Stomach (tissue), 9 donors: ENCODE data around the gene TOR4A. TPM values are rescaled to one million over a fixed set of nuclear protein-coding genes. Genes with fewer than 3 reads are reported as not detected.

Source experiments
- DNase-seq, 2 donors: peaks; one replicate each; pipeline versions ENCODE4 v3.0.0 to v3.0.0-alpha.2; 2013 to 2019
- H3K27ac ChIP-seq, 5 donors: fragments of 200-600 bp in 4 of 5; sonication (generic) in 4 of 5; one replicate each; pipeline ENCODE4 v1.5.1; 2013 to 2019; ENCODE audit warnings: mild to moderate bottlenecking in 1 of 5, moderate library complexity in 1 of 5
- H3K27me3 ChIP-seq, 3 donors: fragments of 200-600 bp; sonication (generic); one replicate each; pipeline ENCODE4 v1.5.1; 2017 to 2019; ENCODE audit warnings: mixed run types in 1 of 3
- H3K36me3 ChIP-seq, 4 donors: fragments of 200-600 bp; sonication (generic); 1 replicate in 3 of 4; 2 replicates in 1 of 4; pipeline ENCODE4 v1.5.1; 2016 to 2019
- H3K4me1 ChIP-seq, 4 donors: fragments of 200-600 bp; sonication (generic); one replicate each; pipeline ENCODE4 v1.5.1; 2016 to 2019
- H3K4me3 ChIP-seq, 4 donors: fragments of 200-600 bp; sonication (generic) in 3 of 4; one replicate each; pipeline ENCODE4 v1.5.1; 2016 to 2019; ENCODE audit warnings: mild to moderate bottlenecking in 1 of 4
- H3K9me3 ChIP-seq, 4 donors: fragments of 200-600 bp; sonication (generic); one replicate each; pipeline ENCODE4 v1.5.1; 2016 to 2019
- EP300 ChIP-seq: sonication (generic); formaldehyde crosslinking; IDR thresholded peaks from one replicate; pipeline ENCODE4 v1.6.1; 2017; ENCODE audit warnings: antibody characterized with exemption
- POLR2A ChIP-seq, 4 donors: fragments of 450-650 bp; IDR thresholded peaks; one replicate each; pipeline ENCODE4 v1.6.1; 2016; ENCODE audit warnings: antibody characterized with exemption in 4 of 4, control low read depth in 2 of 4, mild to moderate bottlenecking in 1 of 4, moderate library complexity in 1 of 4
- POLR2AphosphoS5 ChIP-seq, 3 donors: sonication (generic); formaldehyde crosslinking; IDR thresholded peaks; one replicate each; pipeline ENCODE4 v1.6.1; 2016; ENCODE audit warnings: antibody characterized with exemption in 3 of 3
- WGBS, 5 donors: extraction: QIAGEN DNeasy Blood & Tissue Kit in 3 of 5; methylation state at CpG; one replicate each; pipeline versions ENCODE4 v1.1.5 to v1.1.7; 2013 to 2018; 5-methylcytosine and 5-hydroxymethylcytosine counted together
- intact Hi-C: fragments of 100-400 bp; cut with DNase I; formaldehyde crosslinking; loops from one replicate; pipeline ENCODE4 v1.15.1; 2023; ENCODE audit warnings: low total_unique reads
- polyA plus RNA-seq, 3 donors: library from polyadenylated mRNA; stranded (reverse); fragments of 200-250 nt; gene quantifications; one replicate each; pipeline ENCODE4 v1.2.3, GENCODE V29; 2013
- total RNA-seq, 5 donors: library from RNA; depleted of rRNA; stranded (reverse); fragments of >200 nt; gene quantifications; one replicate each; pipeline versions ENCODE4 v1.1.0 to v1.2.3, GENCODE V29; 2014 to 2016
- TF ChIP-seq, protein P1 (sequence below), 7 experiments: fragments of 450-650 bp in 4 of 7; fragments of 200-600 bp in 3 of 7; sonication (generic) in 3 of 7; IDR thresholded peaks; one replicate each; pipeline ENCODE4 v1.5.1; 2016 to 2019; ENCODE audit warnings: antibody characterized with exemption in 7 of 7, control low read depth in 2 of 7, mild to moderate bottlenecking in 1 of 7
- donor health status: healthy with polysubstance abuse.
- donor health status: Bipolar disorder and iron deficiency.
- donor health status: healthy.

Gene TOR4A
- total and polyA plus RNA-seq, 8 donors, result 5.9 to 180 (median 10.2) TPM

DNA sequence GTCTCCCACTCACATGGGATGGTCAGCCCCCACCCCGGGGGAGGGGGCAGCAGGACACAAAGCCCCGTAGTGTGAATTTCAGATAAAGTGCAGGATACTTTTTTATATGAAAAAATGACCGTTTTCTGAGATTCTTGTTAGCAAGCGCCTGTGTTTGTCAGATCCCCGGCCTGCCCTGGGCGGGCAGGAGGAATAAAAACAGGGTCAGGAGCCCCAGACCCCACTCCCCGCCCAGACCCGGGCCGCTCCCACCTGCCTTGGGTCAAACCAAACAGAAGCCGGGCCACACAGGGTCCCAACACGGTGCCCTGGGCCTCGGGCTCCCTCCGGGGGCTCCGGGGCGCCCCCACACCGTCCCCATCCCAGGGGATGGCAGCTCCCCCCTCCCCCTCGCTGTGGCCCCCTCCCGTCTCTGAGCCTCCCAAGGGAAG lies 38.1 kb downstream of the TOR4A start:
- H3K4me1 ChIP-seq, result peaks cover 32 to 57% (median 41%) of the 10 kb centered on the region in 4 donors
- H3K4me3 ChIP-seq, result peak overlapping the region; percentile 33 to 45 (median 38)
- H3K9me3 ChIP-seq, result no peaks in the 10 kb centered on the region
- TF ChIP-seq POLR2A (IDR thresholded peaks at IDR 0.05) (no peak), EP300 (no peak), POLR2AphosphoS5 (IDR thresholded peaks at IDR 0.05) (no peak)
- TF ChIP-seq, protein P1, sequence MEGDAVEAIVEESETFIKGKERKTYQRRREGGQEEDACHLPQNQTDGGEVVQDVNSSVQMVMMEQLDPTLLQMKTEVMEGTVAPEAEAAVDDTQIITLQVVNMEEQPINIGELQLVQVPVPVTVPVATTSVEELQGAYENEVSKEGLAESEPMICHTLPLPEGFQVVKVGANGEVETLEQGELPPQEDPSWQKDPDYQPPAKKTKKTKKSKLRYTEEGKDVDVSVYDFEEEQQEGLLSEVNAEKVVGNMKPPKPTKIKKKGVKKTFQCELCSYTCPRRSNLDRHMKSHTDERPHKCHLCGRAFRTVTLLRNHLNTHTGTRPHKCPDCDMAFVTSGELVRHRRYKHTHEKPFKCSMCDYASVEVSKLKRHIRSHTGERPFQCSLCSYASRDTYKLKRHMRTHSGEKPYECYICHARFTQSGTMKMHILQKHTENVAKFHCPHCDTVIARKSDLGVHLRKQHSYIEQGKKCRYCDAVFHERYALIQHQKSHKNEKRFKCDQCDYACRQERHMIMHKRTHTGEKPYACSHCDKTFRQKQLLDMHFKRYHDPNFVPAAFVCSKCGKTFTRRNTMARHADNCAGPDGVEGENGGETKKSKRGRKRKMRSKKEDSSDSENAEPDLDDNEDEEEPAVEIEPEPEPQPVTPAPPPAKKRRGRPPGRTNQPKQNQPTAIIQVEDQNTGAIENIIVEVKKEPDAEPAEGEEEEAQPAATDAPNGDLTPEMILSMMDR (IDR thresholded peaks at IDR 0.05), result no peak
- 22 to 45% (median 23%) methylated on average over 10 to 18 of the region's 18 CpGs for WGBS, 5 donors
- intact Hi-C loops, result no loop called here
- H3K27me3 ChIP-seq, result peaks cover 0 to 37% (median 12%) of the 10 kb centered on the region in 3 donors
- no peak for DNase-seq
- H3K36me3 ChIP-seq, result no peaks in the 10 kb centered on the region
- H3K27ac ChIP-seq, result peak overlapping the region in 3 of 5 donors; percentile 22 to 56 (median 38)

DNA sequence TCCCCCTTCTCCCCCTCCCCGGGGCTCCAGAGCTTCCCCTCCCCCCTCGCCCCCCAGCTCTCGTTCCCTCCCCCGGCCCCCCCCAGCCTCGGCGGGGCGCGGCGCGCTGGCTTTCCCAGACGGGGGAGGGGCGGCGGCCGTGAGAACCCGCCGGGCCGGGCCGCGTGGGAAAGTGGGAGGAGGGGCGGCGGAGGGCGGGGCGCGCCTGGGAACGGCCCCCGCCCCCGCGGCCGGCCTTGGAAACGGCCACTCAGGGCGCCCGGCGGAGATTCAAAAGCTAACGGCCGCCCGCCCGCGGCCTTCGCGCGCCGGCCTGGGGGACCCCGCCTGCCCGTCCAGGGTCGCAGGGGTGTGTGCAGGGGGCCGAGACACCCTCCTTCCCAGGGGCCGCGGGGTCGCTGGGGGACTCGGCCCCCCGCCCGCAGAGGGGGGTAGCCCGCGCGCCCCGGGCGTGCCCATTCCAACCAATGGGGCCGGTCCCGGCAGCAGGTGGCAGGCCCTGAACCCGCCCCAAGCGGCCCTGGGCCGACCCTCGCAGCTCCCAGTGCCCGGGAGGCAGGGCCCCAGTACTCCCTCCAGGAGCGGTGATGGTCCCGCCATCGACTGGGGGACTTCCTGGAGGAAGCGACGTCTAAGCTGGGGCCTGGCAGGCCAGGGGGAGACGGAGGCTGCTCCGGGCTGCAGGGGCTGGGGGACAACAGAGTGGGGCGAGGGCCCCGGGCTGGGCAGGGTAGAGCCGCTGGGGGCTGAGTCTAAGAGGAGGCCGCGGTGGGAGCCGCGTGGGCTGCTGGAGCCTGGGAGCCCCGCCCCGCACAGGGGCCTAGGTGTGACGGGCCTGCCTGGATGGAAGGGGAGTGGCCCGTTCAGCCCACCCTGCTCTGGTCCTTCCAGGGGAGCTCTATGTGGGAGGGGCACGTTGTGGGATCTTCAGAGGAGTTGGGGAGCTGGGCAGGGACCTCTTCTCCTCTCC lies 38.8 kb downstream of the TOR4A start:
- Histone ChIP-seq H3K27me3 (peaks cover 0 to 37% (median 12%) of the 10 kb centered on the region in 3 donors), H3K36me3 (no peaks in the 10 kb centered on the region), H3K4me3 (peak overlapping the region; percentile 33 to 45 (median 38)), H3K9me3 (no peaks in the 10 kb centered on the region), H3K4me1 (peaks cover 25 to 50% (median 38%) of the 10 kb centered on the region in 4 donors), H3K27ac (peak overlapping the region in 3 of 5 donors; percentile 22 to 56 (median 38))
- TF ChIP-seq POLR2A (IDR thresholded peaks at IDR 0.05) (no peak), POLR2AphosphoS5 (IDR thresholded peaks at IDR 0.05) (no peak), EP300 (no peak)
- TF ChIP-seq, protein P1 (IDR thresholded peaks at IDR 0.05), result no peak
- peak; percentile 59 to 88 for DNase-seq
- intact Hi-C loops, result no loop called here
- WGBS, 5 donors, result 3 to 23% (median 4%) methylated on average over 16 to 82 of the region's 83 CpGs

DNA sequence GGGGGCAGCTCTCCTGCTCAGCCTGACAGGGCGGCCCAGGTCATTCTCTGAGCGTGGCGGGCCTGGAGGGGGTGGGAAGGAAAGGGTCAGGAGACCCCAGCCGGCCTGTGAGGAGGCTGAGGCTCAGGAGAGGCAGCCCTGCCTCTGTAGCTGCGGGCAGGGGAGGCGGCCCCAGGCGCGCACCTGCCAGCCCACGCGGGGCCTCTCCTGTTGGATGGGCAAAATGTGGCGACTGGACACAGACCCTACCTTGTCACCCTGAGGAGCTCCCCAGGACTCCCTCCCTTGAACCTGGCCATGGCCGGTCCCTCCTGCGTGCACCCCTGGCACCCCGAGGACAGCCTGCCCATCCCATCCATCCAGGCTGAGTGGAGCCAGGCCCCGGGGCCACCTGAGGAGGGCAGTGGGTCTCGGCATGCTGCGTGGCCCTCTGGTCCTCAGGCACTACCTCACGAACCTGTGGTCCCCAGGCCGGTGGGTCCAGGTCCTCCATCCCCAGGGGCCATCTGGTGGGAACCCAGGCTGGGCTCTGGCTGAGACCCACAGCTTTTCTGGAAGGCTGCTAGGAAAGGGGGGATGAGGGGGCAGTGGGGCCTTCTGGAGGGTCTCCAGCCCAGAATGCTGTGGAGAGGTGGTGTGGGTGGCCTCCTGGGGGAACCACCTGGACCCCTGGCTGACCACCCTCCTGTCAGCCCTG lies 39.6 kb downstream of the TOR4A start:
- H3K4me1 ChIP-seq, result peaks cover 16 to 41% (median 30%) of the 10 kb centered on the region in 4 donors
- H3K27me3 ChIP-seq, result peaks cover 0 to 37% (median 12%) of the 10 kb centered on the region in 3 donors
- TF ChIP-seq, protein P1 (IDR thresholded peaks at IDR 0.05), result no peak
- TF ChIP-seq EP300 (no peak), POLR2A (IDR thresholded peaks at IDR 0.05) (no peak), POLR2AphosphoS5 (IDR thresholded peaks at IDR 0.05) (no peak)
- H3K27ac ChIP-seq, result peak overlapping the region in 1 of 5 donors; percentile 56
- no peaks in the 10 kb centered on the region for H3K9me3 ChIP-seq
- no peaks in the 10 kb centered on the region for H3K36me3 ChIP-seq
- intact Hi-C loops, result no loop called here
- no peak overlapping the region for H3K4me3 ChIP-seq
- DNase-seq, result peak; percentile 10 to 19
- 85 to 94% (median 92%) methylated on average over 11 to 19 of the region's 19 CpGs for WGBS, 5 donors
